Peyer's patch (tissue), 4 donors: ENCODE results near the gene PRDM12.

Source experiments
- POLR2A ChIP-seq, 2 donors: fragments of 450-650 bp; IDR thresholded peaks; one replicate each; pipeline ENCODE4 v1.5.1; 2017; ENCODE audit warnings: antibody characterized with exemption in 2 of 2, mild to moderate bottlenecking in 2 of 2, moderate library complexity in 2 of 2
- TF ChIP-seq, protein P1 (sequence below), 6 experiments: fragments of 450-650 bp in 4 of 6; fragments of 200-600 bp in 2 of 6; sonication (generic) in 1 of 6; IDR thresholded peaks; one replicate each; pipeline ENCODE4 v1.5.1; 2017 to 2019; ENCODE audit warnings: antibody characterized with exemption in 6 of 6, mild to moderate bottlenecking in 3 of 6, moderate library complexity in 1 of 6

DNA sequence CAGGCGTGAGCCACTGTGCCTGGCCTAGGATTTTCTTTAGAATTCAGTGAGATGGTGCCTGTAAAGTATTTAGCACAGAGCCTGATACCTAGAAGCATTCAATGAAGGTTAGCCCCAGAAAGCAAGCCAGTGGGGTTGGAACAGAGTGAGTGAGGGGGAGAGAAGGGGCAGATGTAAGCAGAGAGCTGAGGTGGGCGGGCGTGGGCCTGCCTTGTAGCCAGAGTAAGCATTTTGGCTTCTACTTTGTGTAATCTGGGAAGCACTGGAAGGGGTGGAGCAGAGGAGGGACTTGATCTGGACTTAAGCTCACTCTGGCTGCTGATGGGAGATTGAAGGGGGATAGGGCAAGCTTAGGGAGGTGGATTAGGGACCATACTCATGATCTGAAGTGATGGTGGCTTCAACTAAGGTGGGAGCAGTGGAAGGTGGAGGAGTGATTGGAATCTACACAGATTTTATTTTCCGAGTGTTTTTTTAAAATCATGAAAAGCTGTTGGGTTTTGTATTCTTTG, 31.8 kb downstream of the PRDM12 start:
- TF ChIP-seq, protein P1, sequence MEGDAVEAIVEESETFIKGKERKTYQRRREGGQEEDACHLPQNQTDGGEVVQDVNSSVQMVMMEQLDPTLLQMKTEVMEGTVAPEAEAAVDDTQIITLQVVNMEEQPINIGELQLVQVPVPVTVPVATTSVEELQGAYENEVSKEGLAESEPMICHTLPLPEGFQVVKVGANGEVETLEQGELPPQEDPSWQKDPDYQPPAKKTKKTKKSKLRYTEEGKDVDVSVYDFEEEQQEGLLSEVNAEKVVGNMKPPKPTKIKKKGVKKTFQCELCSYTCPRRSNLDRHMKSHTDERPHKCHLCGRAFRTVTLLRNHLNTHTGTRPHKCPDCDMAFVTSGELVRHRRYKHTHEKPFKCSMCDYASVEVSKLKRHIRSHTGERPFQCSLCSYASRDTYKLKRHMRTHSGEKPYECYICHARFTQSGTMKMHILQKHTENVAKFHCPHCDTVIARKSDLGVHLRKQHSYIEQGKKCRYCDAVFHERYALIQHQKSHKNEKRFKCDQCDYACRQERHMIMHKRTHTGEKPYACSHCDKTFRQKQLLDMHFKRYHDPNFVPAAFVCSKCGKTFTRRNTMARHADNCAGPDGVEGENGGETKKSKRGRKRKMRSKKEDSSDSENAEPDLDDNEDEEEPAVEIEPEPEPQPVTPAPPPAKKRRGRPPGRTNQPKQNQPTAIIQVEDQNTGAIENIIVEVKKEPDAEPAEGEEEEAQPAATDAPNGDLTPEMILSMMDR (IDR thresholded peaks at IDR 0.05) = no peak
- TF ChIP-seq POLR2A (IDR thresholded peaks at IDR 0.05) = no peak
